BE2C (cell line): ENCODE results near the gene FYB2.

ENCODE experiments used
- DNase-seq: peaks from one replicate; pipeline ENCODE4 v3.0.0-alpha.2; 2020
- H3K27me3 ChIP-seq: fragments of 250-450 bp; sonication (Bioruptor Pico); 2 replicates; pipeline ENCODE4 v1.5.1; 2020; ENCODE audit warnings: mild to moderate bottlenecking
- H3K36me3 ChIP-seq: fragments of 250-450 bp; sonication (Bioruptor Pico); 2 replicates; pipeline ENCODE4 v1.5.1; 2020; ENCODE audit warnings: mild to moderate bottlenecking
- H3K4me1 ChIP-seq: fragments of 250-450 bp; sonication (Bioruptor Pico); 2 replicates; pipeline ENCODE4 v1.5.1; 2020
- H3K4me3 ChIP-seq: 2 replicates; pipeline ENCODE4 v1.5.1; 2011; ENCODE audit warnings: low read depth, low read length
- H3K9me3 ChIP-seq: fragments of 250-450 bp; sonication (Bioruptor Pico); 2 replicates; pipeline ENCODE4 v1.5.1; 2020
- CTCF ChIP-seq: IDR thresholded peaks from 2 replicates; pipeline ENCODE4 v1.5.1; 2012; ENCODE audit warnings: mild to moderate bottlenecking, low read depth, low read length

Gene FYB2

GRCh38 chr1:56745231-56745630, 74.0 kb downstream of the FYB2 start:
- no peak for DNase-seq
- Histone ChIP-seq H3K36me3 (no peaks in the 10 kb centered on the region), H3K4me3 (no peak overlapping the region), H3K9me3 (no peaks in the 10 kb centered on the region), H3K4me1 (no peaks in the 10 kb centered on the region), H3K27me3 (no peaks in the 10 kb centered on the region)
- TF ChIP-seq CTCF = no peak

GRCh38 chr1:56728964-56729363, 90.2 kb downstream of the FYB2 start:
- DNase-seq = no peak
- Histone ChIP-seq H3K9me3 (no peaks in the 10 kb centered on the region), H3K36me3 (no peaks in the 10 kb centered on the region), H3K27me3 (no peaks in the 10 kb centered on the region), H3K4me1 (no peaks in the 10 kb centered on the region), H3K4me3 (no peak overlapping the region)
- no peak for TF ChIP-seq CTCF

- H3K4me3 ChIP-seq = no peak overlapping the region
- H3K27me3 ChIP-seq = no peaks in the 10 kb centered on the region
- no peaks in the 10 kb centered on the region for H3K36me3 ChIP-seq
- H3K4me1 ChIP-seq = no peaks in the 10 kb centered on the region
- no peaks in the 10 kb centered on the region for H3K9me3 ChIP-seq
- no peak for DNase-seq
- TF ChIP-seq CTCF = no peak
These were observed 92.5 kb downstream of the FYB2 start for GRCh38 chr1:56726706-56727105.

GRCh38 chr1:56719171-56719570, 100.0 kb downstream of the FYB2 start:
- TF ChIP-seq CTCF = no peak
- H3K27me3 ChIP-seq = no peaks in the 10 kb centered on the region
- no peaks in the 10 kb centered on the region for H3K4me1 ChIP-seq
- H3K4me3 ChIP-seq = no peak overlapping the region
- H3K9me3 ChIP-seq = no peaks in the 10 kb centered on the region
- no peak for DNase-seq
- no peaks in the 10 kb centered on the region for H3K36me3 ChIP-seq

- Histone ChIP-seq H3K4me1 (no peaks in the 10 kb centered on the region), H3K9me3 (no peaks in the 10 kb centered on the region), H3K4me3 (no peak overlapping the region), H3K27me3 (no peaks in the 10 kb centered on the region), H3K36me3 (no peaks in the 10 kb centered on the region)
- no peak for DNase-seq
- no peak for TF ChIP-seq CTCF
These were observed 104.0 kb downstream of the FYB2 start for GRCh38 chr1:56715156-56715555.

- no peaks in the 10 kb centered on the region for H3K36me3 ChIP-seq
- no peaks in the 10 kb centered on the region for H3K9me3 ChIP-seq
- TF ChIP-seq CTCF = no peak
- H3K4me1 ChIP-seq = no peaks in the 10 kb centered on the region
- no peak for DNase-seq
- no peak overlapping the region for H3K4me3 ChIP-seq
- H3K27me3 ChIP-seq = no peaks in the 10 kb centered on the region
These were observed 106.1 kb downstream of the FYB2 start for GRCh38 chr1:56713112-56713511.
